ENCODE measurements around the gene SCLT1.
A peak's percentile ranks its signal among the peaks of the same experiment; 100 is the strongest.
"Not testable (repeated sequence)": the region's sequence is repeated elsewhere in the genome, so short reads cannot be mapped to it uniquely, and the experiment has no call there.

Gene SCLT1

GRCh38 chr4:129093191-129093920 lies at the start of gene SCLT1:
SCLT1 (minus strand) TSS chr4:129093539; CDS start chr4:129093103, 436 bp downstream.
- no peaks in the 10 kb centered on the region for H3K36me3 Mint-ChIP-seq
- no peak within 1 kb of the TSS for H3K27ac Mint-ChIP-seq
- no peaks in the 10 kb centered on the region for H3K9me3 Mint-ChIP-seq
- no peaks in the 10 kb centered on the region for H3K27me3 Mint-ChIP-seq
- peak within 1 kb of the TSS; percentile 2 for H3K4me3 Mint-ChIP-seq
- peaks cover 42% of the 10 kb centered on the region for H3K4me1 Mint-ChIP-seq

GRCh38 chr4:129140521-129140920 lies 47.2 kb upstream of the SCLT1 start:
- no peaks in the 10 kb centered on the region for H3K27me3 Mint-ChIP-seq
- H3K27ac Mint-ChIP-seq: no peak overlapping the region
- H3K9me3 Mint-ChIP-seq: no peaks in the 10 kb centered on the region
- H3K4me1 Mint-ChIP-seq: no peaks in the 10 kb centered on the region
- no peaks in the 10 kb centered on the region for H3K36me3 Mint-ChIP-seq
- no peak overlapping the region for H3K4me3 Mint-ChIP-seq

DNA sequence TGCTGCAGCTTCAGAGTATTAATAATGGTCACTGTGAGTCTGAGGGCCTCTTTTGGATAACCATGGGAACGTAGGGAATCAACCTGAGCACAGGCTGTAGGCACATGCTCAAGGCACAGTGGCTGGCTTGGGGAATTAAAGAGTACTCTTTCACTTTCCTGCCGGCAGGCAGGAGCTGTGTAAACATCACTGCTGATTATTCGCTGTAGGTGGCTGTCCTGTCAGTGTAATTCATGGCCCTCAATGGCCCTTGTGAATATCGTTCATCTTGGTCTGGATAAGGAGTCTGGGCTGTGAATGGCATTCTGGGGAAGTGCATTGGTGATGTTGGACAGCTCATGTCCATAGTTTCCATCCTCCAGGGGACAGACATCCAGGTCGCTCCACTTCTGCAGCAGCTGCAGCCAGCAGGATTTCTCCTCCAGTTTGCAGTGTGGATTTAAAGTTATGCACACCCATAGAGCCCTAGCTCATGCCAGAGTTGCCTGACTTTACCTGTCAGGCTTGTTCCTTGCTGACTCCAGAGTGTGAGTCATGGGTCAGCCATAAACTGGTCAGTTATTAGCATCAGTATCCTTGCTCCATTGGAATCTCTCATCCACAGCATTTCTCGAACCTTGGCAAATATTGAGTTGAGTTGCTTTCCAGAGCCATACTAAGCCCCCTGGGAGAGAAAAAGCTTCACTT lies 45.6 kb upstream of the SCLT1 start:
- no peaks in the 10 kb centered on the region for H3K9me3 Mint-ChIP-seq
- H3K36me3 Mint-ChIP-seq: no peaks in the 10 kb centered on the region
- no peaks in the 10 kb centered on the region for H3K4me1 Mint-ChIP-seq
- H3K27ac Mint-ChIP-seq: no peak overlapping the region
- H3K27me3 Mint-ChIP-seq: no peaks in the 10 kb centered on the region
- H3K4me3 Mint-ChIP-seq: no peak overlapping the region

DNA sequence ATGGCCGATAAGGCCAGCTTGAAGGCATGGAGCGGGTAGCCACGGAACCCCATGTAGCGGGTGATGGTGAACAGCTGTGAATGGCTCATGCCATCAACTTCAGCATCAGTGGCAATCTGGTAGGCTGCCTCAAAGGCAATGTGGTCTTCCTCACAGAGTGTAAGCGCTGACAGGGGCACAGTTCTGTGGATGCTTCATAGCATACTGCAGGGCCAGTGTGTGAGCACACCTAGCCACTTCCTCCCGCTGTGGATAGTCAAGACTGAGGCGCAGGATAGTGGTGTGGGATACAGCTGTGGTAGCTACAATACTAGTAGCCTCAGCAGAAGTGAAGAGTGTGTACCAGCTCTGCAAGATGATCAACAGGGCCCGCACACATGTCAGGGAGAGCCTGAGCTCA lies 43.1 kb upstream of the SCLT1 start:
- no peak overlapping the region for H3K4me3 Mint-ChIP-seq
- H3K36me3 Mint-ChIP-seq: peaks cover 4% of the 10 kb centered on the region
- no peaks in the 10 kb centered on the region for H3K27me3 Mint-ChIP-seq
- H3K4me1 Mint-ChIP-seq: no peaks in the 10 kb centered on the region
- H3K9me3 Mint-ChIP-seq: no peaks in the 10 kb centered on the region
- H3K27ac Mint-ChIP-seq: no peak overlapping the region

DNA sequence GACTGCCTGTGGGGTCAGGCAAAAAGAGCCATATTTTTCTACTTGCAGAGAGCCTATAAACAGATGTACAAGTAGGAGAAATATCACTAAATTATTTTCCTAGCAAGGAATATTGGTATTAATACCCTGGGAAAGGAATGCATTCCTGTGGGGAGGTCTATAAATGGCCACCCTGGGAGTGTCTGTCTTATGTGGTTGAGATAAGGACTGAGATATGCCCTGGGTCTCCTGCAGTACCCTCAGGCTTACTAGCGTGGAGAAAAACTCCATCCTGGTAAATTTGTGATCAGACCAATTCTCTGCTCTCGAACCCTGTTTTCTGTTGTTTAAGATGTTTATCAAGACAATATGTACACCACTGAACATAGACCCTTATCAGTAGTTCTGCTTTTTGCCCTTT lies 38.0 kb upstream of the SCLT1 start:
- H3K4me3 Mint-ChIP-seq: no peak overlapping the region
- no peaks in the 10 kb centered on the region for H3K4me1 Mint-ChIP-seq

DNA sequence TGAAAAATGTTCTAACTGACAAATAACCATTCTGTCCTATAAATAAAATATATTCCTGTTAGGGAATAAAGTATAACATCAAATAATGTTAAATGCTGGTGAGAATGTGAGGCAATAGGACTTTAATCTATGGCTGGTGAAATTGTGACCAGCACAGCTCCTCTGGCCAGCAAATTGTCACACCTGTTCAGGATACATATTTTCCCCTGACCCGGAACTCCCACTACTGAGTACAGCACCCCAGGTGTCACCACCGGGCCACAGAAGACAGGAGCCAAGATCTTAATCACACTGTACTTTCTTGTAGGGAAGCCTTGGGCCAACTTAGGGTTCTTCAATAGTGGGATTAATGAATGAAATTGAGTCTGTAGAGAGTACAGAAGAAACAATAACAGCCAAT lies 35.8 kb upstream of the SCLT1 start:
- H3K36me3 Mint-ChIP-seq: peaks cover 5% of the 10 kb centered on the region
- no peak overlapping the region for H3K4me3 Mint-ChIP-seq
- no peaks in the 10 kb centered on the region for H3K4me1 Mint-ChIP-seq
- H3K27ac Mint-ChIP-seq: no peak overlapping the region
- H3K27me3 Mint-ChIP-seq: no peaks in the 10 kb centered on the region
- H3K9me3 Mint-ChIP-seq: no peaks in the 10 kb centered on the region

More for the DNA sequence above, 38.0 kb upstream of the SCLT1 start:
- no peak overlapping the region for H3K27ac Mint-ChIP-seq
- H3K9me3 Mint-ChIP-seq: no peaks in the 10 kb centered on the region
- H3K27me3 Mint-ChIP-seq: no peaks in the 10 kb centered on the region
- H3K36me3 Mint-ChIP-seq: peaks cover 4% of the 10 kb centered on the region

DNA sequence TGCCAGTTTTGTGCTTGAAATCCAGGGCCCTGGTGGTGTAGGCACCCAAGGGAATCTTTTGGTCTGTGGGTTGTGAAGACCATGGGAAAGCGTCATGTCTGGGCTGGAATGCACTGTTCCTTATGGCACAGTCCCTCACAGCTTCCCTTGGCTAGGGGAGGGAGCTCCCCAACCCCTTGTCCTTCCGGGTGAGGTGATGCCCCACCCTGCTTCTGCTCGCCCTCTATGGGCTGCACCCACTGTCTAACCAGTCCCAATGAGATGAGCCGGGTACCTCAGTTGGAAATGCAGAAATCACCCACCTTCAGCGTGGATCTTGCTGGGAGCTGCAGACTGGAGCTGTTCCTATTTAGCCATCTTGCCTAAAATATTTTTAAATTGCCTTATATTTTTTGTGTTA lies 33.3 kb upstream of the SCLT1 start:
- not testable (repeated sequence) for H3K27me3 Mint-ChIP-seq, H3K27ac Mint-ChIP-seq, H3K4me3 Mint-ChIP-seq, H3K4me1 Mint-ChIP-seq, H3K36me3 Mint-ChIP-seq, H3K9me3 Mint-ChIP-seq

DNA sequence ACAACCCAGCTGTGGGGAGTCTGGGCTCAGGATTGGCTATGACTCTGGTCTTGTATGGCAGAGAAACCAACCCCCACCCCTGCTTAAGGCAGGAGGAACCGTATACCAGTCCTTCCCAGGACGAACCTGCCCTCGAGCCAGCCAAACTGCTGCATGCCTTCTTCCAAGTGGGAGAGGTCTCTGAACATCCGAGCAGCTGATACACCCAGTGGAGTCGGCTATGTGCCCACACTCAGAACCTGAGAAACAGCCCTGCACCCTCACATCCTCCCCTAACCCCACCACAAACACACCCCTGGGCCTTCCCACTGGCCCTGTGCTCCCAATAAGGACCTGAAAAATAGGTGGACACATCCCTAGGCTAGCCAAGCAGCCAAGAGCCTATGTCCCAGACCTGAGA lies 24.4 kb upstream of the SCLT1 start:
- Mint-ChIP-seq H3K27ac (no peak overlapping the region), H3K27me3 (no peaks in the 10 kb centered on the region), H3K4me3 (no peak overlapping the region), H3K9me3 (no peaks in the 10 kb centered on the region), H3K4me1 (no peaks in the 10 kb centered on the region), H3K36me3 (peaks cover 2% of the 10 kb centered on the region)

GRCh38 chr4:129113919-129114318 lies 20.6 kb upstream of the SCLT1 start:
- Mint-ChIP-seq H3K9me3 (no peaks in the 10 kb centered on the region), H3K4me1 (no peaks in the 10 kb centered on the region), H3K27ac (no peak overlapping the region), H3K36me3 (peaks cover 2% of the 10 kb centered on the region), H3K4me3 (no peak overlapping the region), H3K27me3 (no peaks in the 10 kb centered on the region)

DNA sequence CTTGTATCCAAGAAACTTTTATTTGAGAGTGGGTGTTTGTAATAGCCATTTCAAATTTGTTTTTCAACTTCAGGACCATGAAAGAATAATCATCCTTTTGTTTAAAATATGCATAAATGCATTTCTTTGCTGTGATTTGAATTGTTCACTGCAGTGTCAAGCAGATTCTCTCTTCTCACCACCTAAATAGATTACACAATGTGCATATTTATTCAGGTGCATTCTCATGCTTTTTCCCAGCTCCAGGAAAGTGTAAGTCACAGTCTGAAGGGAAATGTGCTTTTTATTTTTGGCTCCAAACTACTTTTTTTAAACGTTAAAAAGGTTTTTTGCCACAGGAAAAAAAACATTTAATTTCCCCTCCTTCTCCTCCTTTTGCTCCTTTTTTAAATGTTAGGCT lies 20.1 kb upstream of the SCLT1 start:
- Mint-ChIP-seq H3K27ac (no peak overlapping the region), H3K4me1 (no peaks in the 10 kb centered on the region), H3K27me3 (no peaks in the 10 kb centered on the region), H3K4me3 (no peak overlapping the region), H3K36me3 (peaks cover 2% of the 10 kb centered on the region), H3K9me3 (no peaks in the 10 kb centered on the region)

DNA sequence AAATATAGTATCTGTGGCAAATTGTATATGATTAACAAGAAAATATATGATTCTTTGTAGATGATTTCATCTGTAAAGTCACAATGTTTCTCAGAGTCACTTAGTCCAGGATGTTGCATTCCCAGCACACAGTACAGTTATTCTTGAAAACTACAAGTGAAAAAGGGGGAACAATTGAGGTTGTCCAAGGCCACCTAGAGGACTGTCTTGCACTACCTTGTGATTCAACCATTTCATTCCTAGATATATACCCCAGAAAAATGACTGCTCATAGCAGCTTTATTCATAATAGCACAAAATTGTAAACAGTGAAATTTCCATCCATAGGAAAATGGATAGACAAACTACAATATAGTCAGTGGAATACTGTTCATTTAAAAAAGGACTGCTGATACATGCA lies 18.6 kb upstream of the SCLT1 start:
- Mint-ChIP-seq H3K27me3 (no peaks in the 10 kb centered on the region), H3K36me3 (no peaks in the 10 kb centered on the region), H3K4me1 (no peaks in the 10 kb centered on the region), H3K4me3 (no peak overlapping the region), H3K27ac (no peak overlapping the region), H3K9me3 (no peaks in the 10 kb centered on the region)

DNA sequence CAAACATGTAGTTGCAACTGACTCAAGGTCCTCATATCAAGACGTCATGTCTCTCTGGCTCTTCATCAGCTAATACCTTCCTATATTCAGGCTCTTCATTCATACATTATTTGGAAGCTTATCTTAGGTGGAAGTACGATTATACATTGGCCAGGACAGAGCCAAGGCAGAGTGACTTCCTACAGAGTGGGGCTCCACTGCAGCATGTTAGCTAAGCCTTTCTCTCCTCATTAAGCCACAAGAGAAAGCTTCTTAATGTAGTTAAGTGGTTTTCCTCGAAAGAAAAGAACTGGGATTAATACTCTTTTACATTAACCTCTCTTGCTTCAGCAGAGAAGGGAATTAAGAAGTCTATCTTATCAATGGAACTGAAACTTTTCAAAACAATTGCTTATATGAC lies 17.6 kb upstream of the SCLT1 start:
- no peaks in the 10 kb centered on the region for H3K4me1 Mint-ChIP-seq
- H3K4me3 Mint-ChIP-seq: no peak overlapping the region
- no peaks in the 10 kb centered on the region for H3K9me3 Mint-ChIP-seq
- H3K27me3 Mint-ChIP-seq: no peaks in the 10 kb centered on the region
- H3K36me3 Mint-ChIP-seq: no peaks in the 10 kb centered on the region
- no peak overlapping the region for H3K27ac Mint-ChIP-seq

- H3K4me3 Mint-ChIP-seq: no peak overlapping the region
- no peaks in the 10 kb centered on the region for H3K36me3 Mint-ChIP-seq
- H3K4me1 Mint-ChIP-seq: no peaks in the 10 kb centered on the region
- H3K27me3 Mint-ChIP-seq: no peaks in the 10 kb centered on the region
- no peak overlapping the region for H3K27ac Mint-ChIP-seq
- no peaks in the 10 kb centered on the region for H3K9me3 Mint-ChIP-seq
These were observed 16.9 kb upstream of the SCLT1 start for GRCh38 chr4:129109965-129110824.

DNA sequence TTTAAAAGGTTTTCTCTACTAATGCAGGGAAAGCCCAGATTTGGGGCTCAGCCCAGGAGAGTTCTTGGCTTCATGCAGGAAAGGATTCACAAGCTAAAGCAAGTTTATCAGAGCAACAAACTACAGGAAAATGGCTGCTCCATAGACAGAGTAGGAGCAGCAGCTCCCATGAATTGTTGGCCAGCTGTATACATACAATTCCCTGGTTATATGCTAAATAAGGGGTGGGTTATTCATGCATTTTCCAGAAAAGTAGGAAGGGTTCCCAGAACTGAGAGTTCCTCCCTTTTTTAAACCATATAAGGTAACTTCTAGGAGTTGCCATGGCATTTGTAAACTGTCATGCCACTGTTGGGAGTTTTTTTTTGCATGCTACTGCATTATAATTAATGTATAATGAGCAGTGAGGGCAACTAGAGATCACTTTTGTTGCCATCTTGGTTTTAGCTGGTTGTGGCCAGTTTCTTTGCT lies 5.2 kb upstream of the SCLT1 start:
- peaks cover 4% of the 10 kb centered on the region for H3K36me3 Mint-ChIP-seq
- H3K4me1 Mint-ChIP-seq: peaks cover 26% of the 10 kb centered on the region
- no peaks in the 10 kb centered on the region for H3K9me3 Mint-ChIP-seq
- no peak overlapping the region for H3K27ac Mint-ChIP-seq
- H3K4me3 Mint-ChIP-seq: no peak overlapping the region
- no peaks in the 10 kb centered on the region for H3K27me3 Mint-ChIP-seq

GRCh38 chr4:129095811-129096454 lies 2.6 kb upstream of the SCLT1 start, which contains the start of gene C4orf33:
C4orf33 (plus strand) TSS chr4:129096152; CDS start chr4:129102611, 6,459 bp downstream.
- Mint-ChIP-seq H3K27me3 (no peaks in the 10 kb centered on the region), H3K4me3 (peak within 1 kb of the TSS; percentile 91), H3K27ac (peak within 1 kb of the TSS; percentile 92), H3K4me1 (peaks cover 28% of the 10 kb centered on the region), H3K36me3 (no peaks in the 10 kb centered on the region), H3K9me3 (no peaks in the 10 kb centered on the region)

Measured in activated naive CD4-positive, alpha-beta T cell treated with anti-CD3 and anti-CD28 coated beads, Interleukin-2, amount 50 U/mL, for 24 hours (primary cell).